Ishikawa (cell line): ENCODE data around the gene NDUFB2.

Source experiments
- CEBPB ChIP-seq: IDR thresholded peaks from 2 replicates; pipeline ENCODE4 v1.6.1; 2012
- CREB1 ChIP-seq: IDR thresholded peaks from 2 replicates; pipeline ENCODE4 v1.6.1; 2012; ENCODE audit warnings: low read depth
- EGR1 ChIP-seq: IDR thresholded peaks from 2 replicates; pipeline ENCODE4 v1.6.1; 2012
- EP300 ChIP-seq: IDR thresholded peaks from 2 replicates; pipeline ENCODE4 v1.6.1; 2012; ENCODE audit warnings: borderline replicate concordance
- FOXM1 ChIP-seq: IDR thresholded peaks from 2 replicates; pipeline ENCODE4 v1.6.1; 2012; ENCODE audit warnings: low read depth, borderline replicate concordance
- NFIC ChIP-seq: IDR thresholded peaks from 2 replicates; pipeline ENCODE4 v1.6.1; 2012
- RAD21 ChIP-seq: IDR thresholded peaks from 2 replicates; pipeline ENCODE4 v1.6.1; 2012; ENCODE audit warnings: low read depth
- TAF1 ChIP-seq: IDR thresholded peaks from 2 replicates; pipeline ENCODE4 v1.6.1; 2012; ENCODE audit warnings: low read depth, mild to moderate bottlenecking
- TCF12 ChIP-seq: IDR thresholded peaks from 2 replicates; pipeline ENCODE4 v1.6.1; 2012; ENCODE audit warnings: low read depth
- TEAD4 ChIP-seq: IDR thresholded peaks from 2 replicates; pipeline ENCODE4 v1.6.1; 2012
- YY1 ChIP-seq: IDR thresholded peaks from 2 replicates; pipeline ENCODE4 v1.6.1; 2012; ENCODE audit warnings: low read depth
- ZBTB7A ChIP-seq: IDR thresholded peaks from 2 replicates; pipeline ENCODE4 v1.6.1; 2012; ENCODE audit warnings: low read depth
- TF ChIP-seq, protein P1 (sequence below): IDR thresholded peaks from 2 replicates; pipeline ENCODE4 v1.6.1; 2012
- TF ChIP-seq, protein P2 (sequence below): IDR thresholded peaks from 2 replicates; pipeline ENCODE4 v1.6.1; 2012; ENCODE audit warnings: low read depth, mild to moderate bottlenecking
- TF ChIP-seq, protein P3 (sequence below): IDR thresholded peaks from 2 replicates; pipeline ENCODE4 v1.6.1; 2012

The NDUFB2 gene

DNA sequence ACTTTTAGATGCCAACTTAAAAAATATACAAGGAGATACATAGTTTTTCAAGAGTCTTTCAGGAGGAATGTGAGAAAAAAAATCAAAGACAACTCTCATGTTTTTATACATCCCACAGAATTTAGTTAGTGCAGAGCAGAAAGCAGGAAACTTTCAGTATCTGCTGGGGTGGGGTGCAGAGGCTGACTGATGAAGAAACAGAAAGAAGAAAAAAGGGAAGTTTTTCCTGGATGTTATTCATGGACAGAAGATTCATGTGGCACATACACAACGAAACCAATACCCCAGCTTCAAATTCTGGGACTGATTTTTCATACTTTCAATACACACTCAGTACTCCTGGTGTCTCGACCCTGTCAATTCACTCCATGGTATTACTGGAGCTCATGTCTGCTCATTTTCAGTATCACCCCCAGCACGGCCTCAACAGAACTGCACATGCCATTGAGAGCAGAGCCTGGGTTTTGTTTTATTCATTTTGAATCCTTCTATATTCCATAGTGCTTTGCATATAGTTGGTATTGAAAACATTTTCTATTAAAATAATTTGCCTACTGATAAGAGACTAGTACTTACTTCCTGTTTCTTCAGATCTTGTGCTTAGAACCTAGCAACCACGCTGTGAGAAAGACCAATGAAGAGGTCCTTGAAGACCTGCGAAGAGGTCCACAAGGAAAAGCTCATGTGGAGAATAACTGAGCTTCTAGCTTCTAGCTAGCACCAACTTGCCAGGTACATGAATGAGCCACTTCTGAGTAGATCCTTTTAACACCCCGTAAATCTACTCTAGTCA lies 49.0 kb downstream of the NDUFB2 start:
- no peak for TF ChIP-seq TEAD4
- TF ChIP-seq CREB1, result no peak
- TF ChIP-seq, protein P1, sequence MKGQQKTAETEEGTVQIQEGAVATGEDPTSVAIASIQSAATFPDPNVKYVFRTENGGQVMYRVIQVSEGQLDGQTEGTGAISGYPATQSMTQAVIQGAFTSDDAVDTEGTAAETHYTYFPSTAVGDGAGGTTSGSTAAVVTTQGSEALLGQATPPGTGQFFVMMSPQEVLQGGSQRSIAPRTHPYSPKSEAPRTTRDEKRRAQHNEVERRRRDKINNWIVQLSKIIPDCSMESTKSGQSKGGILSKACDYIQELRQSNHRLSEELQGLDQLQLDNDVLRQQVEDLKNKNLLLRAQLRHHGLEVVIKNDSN, result no peak

DNA sequence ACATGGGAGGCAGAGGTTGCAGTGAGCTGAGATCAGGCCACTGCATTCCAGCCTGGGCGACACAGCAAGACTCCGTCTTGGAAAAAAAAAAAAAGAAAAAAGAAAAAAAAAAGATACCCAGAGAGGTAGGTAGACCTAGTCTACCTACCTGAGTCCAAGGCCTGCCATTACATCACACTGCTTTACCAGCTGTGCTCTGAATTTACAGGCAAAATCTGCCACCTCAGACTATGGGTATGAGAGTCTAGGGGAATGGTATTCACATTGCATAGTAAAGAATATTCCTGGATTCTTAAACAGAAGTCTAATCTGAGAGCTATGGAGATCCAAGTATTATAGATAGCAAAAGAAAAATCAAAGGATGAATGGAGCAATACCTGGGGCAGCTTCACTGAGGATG lies 50.2 kb downstream of the NDUFB2 start:
- TF ChIP-seq CREB1 (no peak), TCF12 (no peak), YY1 (no peak), TAF1 (no peak), TEAD4 (no peak), NFIC (no peak), FOXM1 (no peak), EGR1 (no peak), RAD21 (no peak), ZBTB7A (no peak), EP300 (no peak), CEBPB (no peak)
- TF ChIP-seq, protein P2, sequence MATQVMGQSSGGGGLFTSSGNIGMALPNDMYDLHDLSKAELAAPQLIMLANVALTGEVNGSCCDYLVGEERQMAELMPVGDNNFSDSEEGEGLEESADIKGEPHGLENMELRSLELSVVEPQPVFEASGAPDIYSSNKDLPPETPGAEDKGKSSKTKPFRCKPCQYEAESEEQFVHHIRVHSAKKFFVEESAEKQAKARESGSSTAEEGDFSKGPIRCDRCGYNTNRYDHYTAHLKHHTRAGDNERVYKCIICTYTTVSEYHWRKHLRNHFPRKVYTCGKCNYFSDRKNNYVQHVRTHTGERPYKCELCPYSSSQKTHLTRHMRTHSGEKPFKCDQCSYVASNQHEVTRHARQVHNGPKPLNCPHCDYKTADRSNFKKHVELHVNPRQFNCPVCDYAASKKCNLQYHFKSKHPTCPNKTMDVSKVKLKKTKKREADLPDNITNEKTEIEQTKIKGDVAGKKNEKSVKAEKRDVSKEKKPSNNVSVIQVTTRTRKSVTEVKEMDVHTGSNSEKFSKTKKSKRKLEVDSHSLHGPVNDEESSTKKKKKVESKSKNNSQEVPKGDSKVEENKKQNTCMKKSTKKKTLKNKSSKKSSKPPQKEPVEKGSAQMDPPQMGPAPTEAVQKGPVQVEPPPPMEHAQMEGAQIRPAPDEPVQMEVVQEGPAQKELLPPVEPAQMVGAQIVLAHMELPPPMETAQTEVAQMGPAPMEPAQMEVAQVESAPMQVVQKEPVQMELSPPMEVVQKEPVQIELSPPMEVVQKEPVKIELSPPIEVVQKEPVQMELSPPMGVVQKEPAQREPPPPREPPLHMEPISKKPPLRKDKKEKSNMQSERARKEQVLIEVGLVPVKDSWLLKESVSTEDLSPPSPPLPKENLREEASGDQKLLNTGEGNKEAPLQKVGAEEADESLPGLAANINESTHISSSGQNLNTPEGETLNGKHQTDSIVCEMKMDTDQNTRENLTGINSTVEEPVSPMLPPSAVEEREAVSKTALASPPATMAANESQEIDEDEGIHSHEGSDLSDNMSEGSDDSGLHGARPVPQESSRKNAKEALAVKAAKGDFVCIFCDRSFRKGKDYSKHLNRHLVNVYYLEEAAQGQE, result no peak
- TF ChIP-seq, protein P3, sequence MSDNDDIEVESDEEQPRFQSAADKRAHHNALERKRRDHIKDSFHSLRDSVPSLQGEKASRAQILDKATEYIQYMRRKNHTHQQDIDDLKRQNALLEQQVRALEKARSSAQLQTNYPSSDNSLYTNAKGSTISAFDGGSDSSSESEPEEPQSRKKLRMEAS, result no peak
- TF ChIP-seq, protein P1, result no peak

DNA sequence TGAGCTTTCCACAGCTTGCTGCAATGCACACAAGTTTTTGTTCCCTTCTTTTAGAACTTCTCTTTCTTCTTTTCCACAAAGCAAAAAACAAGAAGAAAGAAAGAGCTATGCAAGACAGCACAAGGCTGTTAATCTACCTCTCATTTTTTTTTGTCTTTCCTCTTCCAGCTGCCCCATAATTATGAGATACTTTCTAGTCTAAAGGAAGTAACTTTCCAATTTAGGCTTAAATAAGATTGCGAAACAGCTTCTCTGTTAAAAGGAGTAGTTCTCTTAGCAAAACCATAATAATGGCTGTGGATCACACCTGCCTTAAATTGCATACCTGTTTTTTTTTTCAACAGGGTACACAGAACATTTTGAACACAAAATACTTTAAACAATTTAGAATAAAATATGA lies 56.0 kb downstream of the NDUFB2 start:
- TF ChIP-seq CEBPB (peak; percentile 73), YY1 (no peak), TAF1 (no peak), ZBTB7A (no peak), EGR1 (no peak), NFIC (no peak)
- TF ChIP-seq, protein P2, result no peak
- TF ChIP-seq, protein P1, result no peak

DNA sequence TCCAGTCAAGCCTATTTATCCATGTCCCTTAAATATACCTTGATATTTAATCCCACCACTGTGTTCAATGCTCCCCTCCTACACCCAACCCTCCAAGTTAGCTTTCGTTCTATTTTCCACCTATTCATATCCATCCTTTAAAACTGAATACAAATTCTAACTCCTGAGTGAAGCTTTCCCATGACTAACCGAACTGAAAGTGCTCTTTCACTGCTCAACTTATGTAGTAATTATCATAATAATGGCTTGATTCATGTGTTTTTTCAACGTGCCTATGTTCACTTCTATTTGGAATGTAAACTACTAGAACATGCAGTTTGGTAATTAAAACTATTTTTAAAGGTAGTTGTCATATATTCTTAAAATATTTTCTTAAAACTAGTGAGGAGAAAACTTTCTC lies 58.0 kb downstream of the NDUFB2 start:
- TF ChIP-seq EGR1 (no peak), TEAD4 (no peak), EP300 (no peak), RAD21 (no peak), TAF1 (no peak), CREB1 (no peak), CEBPB (no peak)
- TF ChIP-seq, protein P1, result no peak
